GM23338 (cell line): ENCODE measurements around the gene NIPSNAP2. TPM values are rescaled to one million over a fixed set of nuclear protein-coding genes. Genes with fewer than 3 reads are reported as not detected.

Experiments
- ATAC-seq: fragments of 200-7000 bp; cut with Tn5 transposase; 3 replicates; pipeline ENCODE4 v1.9.1; 2020
- DNase-seq: peaks from one replicate; pipeline ENCODE4 v3.0.0-alpha.2; 2015; ENCODE audit warnings: low spot score
- H2AFZ ChIP-seq: fragments of 200-600 bp; sonication (generic); 2 replicates; pipeline ENCODE4 v1.8.0; 2016; ENCODE audit warnings: antibody characterized with exemption, mild to moderate bottlenecking, moderate library complexity
- H3F3A ChIP-seq: fragments of 200-600 bp; sonication (generic); replicated peaks from 2 replicates; pipeline ENCODE4 v1.8.0; 2017; ENCODE audit warnings: antibody characterized with exemption, mixed run types, low read depth
- H3K27ac ChIP-seq: fragments of 200-600 bp; sonication (generic); 2 replicates; pipeline ENCODE4 v1.6.1; 2016; ENCODE audit warnings: low read depth
- H3K27me3 ChIP-seq: fragments of 200-600 bp; sonication (generic); 2 replicates; pipeline ENCODE4 v1.8.0; 2016; ENCODE audit warnings: mild to moderate bottlenecking, mixed run types, moderate library complexity; ENCODE audit not compliant: insufficient read depth
- H3K36me3 ChIP-seq: fragments of 200-600 bp; sonication (generic); 2 replicates; pipeline ENCODE4 v1.8.0; 2016; ENCODE audit warnings: mild to moderate bottlenecking; ENCODE audit not compliant: insufficient read depth
- H3K4me1 ChIP-seq: fragments of 200-600 bp; sonication (generic); 2 replicates; pipeline ENCODE4 v1.8.0; 2016; ENCODE audit warnings: mild to moderate bottlenecking, moderate library complexity; ENCODE audit not compliant: insufficient read depth
- H3K4me2 ChIP-seq: fragments of 200-600 bp; sonication (generic); 2 replicates; pipeline ENCODE4 v1.7.1; 2017; ENCODE audit warnings: mixed run types
- H3K4me3 ChIP-seq: fragments of 200-600 bp; sonication (generic); 2 replicates; pipeline ENCODE4 v1.6.1; 2016; ENCODE audit warnings: mixed run types
- H3K79me2 ChIP-seq: fragments of 200-600 bp; sonication (generic); replicated peaks from 2 replicates; pipeline ENCODE4 v1.8.0; 2017; ENCODE audit warnings: mild to moderate bottlenecking; ENCODE audit not compliant: insufficient read depth
- H3K9me2 ChIP-seq: fragments of 200-600 bp; sonication (generic); 2 replicates; pipeline ENCODE4 v1.8.0; 2017; ENCODE audit not compliant: insufficient read depth
- H4K20me1 ChIP-seq: fragments of 200-600 bp; sonication (generic); replicated peaks from 2 replicates; pipeline ENCODE4 v1.8.0; 2017; ENCODE audit warnings: mild to moderate bottlenecking; ENCODE audit not compliant: insufficient read depth
- H3K27ac Mint-ChIP-seq: 2 replicates; pipeline ENCODE4 v1.8.0; 2020; ENCODE audit warnings: inconsistent platforms, mild to moderate bottlenecking, moderate library complexity, mixed read lengths
- H3K27me3 Mint-ChIP-seq: 3 replicates; pipeline ENCODE4 v1.8.0; 2022; ENCODE audit warnings: low read depth, mild to moderate bottlenecking, moderate library complexity, mixed read lengths, inconsistent platforms; ENCODE audit not compliant: insufficient read depth, poor library complexity
- H3K36me3 Mint-ChIP-seq: 3 replicates; pipeline ENCODE4 v1.8.0; 2021; ENCODE audit warnings: low read depth, mild to moderate bottlenecking, inconsistent platforms, moderate library complexity, mixed read lengths
- H3K4me1 Mint-ChIP-seq: 3 replicates; pipeline ENCODE4 v1.8.0; 2020; ENCODE audit warnings: mild to moderate bottlenecking, inconsistent platforms, mixed read lengths
- H3K4me3 Mint-ChIP-seq: 3 replicates; pipeline ENCODE4 v1.8.0; 2021; ENCODE audit warnings: moderate library complexity, mild to moderate bottlenecking, inconsistent platforms, mixed read lengths
- H3K9me3 Mint-ChIP-seq: 3 replicates; pipeline ENCODE4 v1.8.0; 2020; ENCODE audit warnings: moderate library complexity, mild to moderate bottlenecking, inconsistent platforms, mixed read lengths
- CREB1 ChIP-seq: fragments of 250-450 bp; sonication (Bioruptor Pico); IDR thresholded peaks from 2 replicates; pipeline ENCODE4 v1.5.0; 2020; ENCODE audit warnings: low read depth, mild to moderate bottlenecking, moderate library complexity
- EZH2 ChIP-seq: fragments of 200-600 bp; sonication (generic); IDR thresholded peaks from one replicate; pipeline ENCODE4 v1.8.0; 2017; ENCODE audit warnings: antibody characterized with exemption, mild to moderate bottlenecking, low read depth; ENCODE audit not compliant: unreplicated experiment
- EZH2phosphoT487 ChIP-seq: fragments of 200-600 bp; sonication (generic); IDR thresholded peaks from one replicate; pipeline ENCODE4 v1.8.1; 2018; ENCODE audit warnings: antibody characterized with exemption; ENCODE audit not compliant: unreplicated experiment
- JUNB ChIP-seq: IDR thresholded peaks from one replicate; pipeline ENCODE4 v1.6.1; 2016; ENCODE audit warnings: antibody characterized with exemption; ENCODE audit not compliant: unreplicated experiment
- NANOG ChIP-seq: IDR thresholded peaks from 2 replicates; pipeline ENCODE4 v1.6.1; 2016; ENCODE audit warnings: antibody characterized with exemption, borderline replicate concordance
- POLR2AphosphoS5 ChIP-seq: IDR thresholded peaks from 2 replicates; pipeline ENCODE4 v1.6.1; 2016; ENCODE audit warnings: antibody characterized with exemption, low read depth
- STAT1 ChIP-seq: IDR thresholded peaks from one replicate; pipeline ENCODE4 v1.6.1; 2016; ENCODE audit warnings: antibody characterized with exemption; ENCODE audit not compliant: unreplicated experiment
- ZNF114 ChIP-seq: fragments of 250-450 bp; sonication (Bioruptor Pico); IDR thresholded peaks from 2 replicates; pipeline ENCODE4 v1.5.0; 2020; ENCODE audit warnings: mild to moderate bottlenecking, moderate library complexity
- ZNF331 ChIP-seq: fragments of 250-450 bp; sonication (Bioruptor Pico); IDR thresholded peaks from 2 replicates; pipeline ENCODE4 v1.5.0; 2020; ENCODE audit warnings: low read depth, mild to moderate bottlenecking, moderate library complexity
- polyA plus RNA-seq: library from polyadenylated mRNA; unstranded; fragments of >200 nt; fragmentation: Nextera tagmentation; extraction: Ambion mirVana; gene quantifications from 2 replicates; pipeline ENCODE4 v1.2.1, GENCODE V29; 2016
- total RNA-seq: library from RNA; depleted of rRNA; stranded (reverse); fragments of >200 nt; shearing (Covaris generic); gene quantifications from 2 replicates; pipeline ENCODE4 v1.2.3, GENCODE V29; 2014
- TF ChIP-seq, protein P1 (sequence below): IDR thresholded peaks from one replicate; pipeline ENCODE4 v1.6.1; 2018; ENCODE audit warnings: antibody characterized with exemption; ENCODE audit not compliant: unreplicated experiment
- TF ChIP-seq, protein P2 (sequence below): fragments of 250-450 bp; sonication (Bioruptor Pico); IDR thresholded peaks from 2 replicates; pipeline ENCODE4 v1.5.0; 2020; ENCODE audit warnings: mild to moderate bottlenecking, moderate library complexity
- TF ChIP-seq, protein P3 (sequence below), 2 experiments: fragments of 200-600 bp in 1 of 2; sonication (generic) in 1 of 2; conservative IDR thresholded peaks; 2 replicates each; pipeline versions ENCODE4 v1.5.1 to v1.6.1; 2016 to 2017; ENCODE audit warnings: antibody characterized with exemption in 2 of 2, low read depth in 2 of 2, mild to moderate bottlenecking in 2 of 2, moderate library complexity in 1 of 2
- TF ChIP-seq, protein P4 (sequence below): IDR thresholded peaks from 2 replicates; pipeline ENCODE4 v1.6.1; 2016; ENCODE audit warnings: antibody characterized with exemption

Gene NIPSNAP2
- total and polyA plus RNA-seq, 2 experiments from 2014 or later = 29.8 to 30.5 TPM

DNA sequence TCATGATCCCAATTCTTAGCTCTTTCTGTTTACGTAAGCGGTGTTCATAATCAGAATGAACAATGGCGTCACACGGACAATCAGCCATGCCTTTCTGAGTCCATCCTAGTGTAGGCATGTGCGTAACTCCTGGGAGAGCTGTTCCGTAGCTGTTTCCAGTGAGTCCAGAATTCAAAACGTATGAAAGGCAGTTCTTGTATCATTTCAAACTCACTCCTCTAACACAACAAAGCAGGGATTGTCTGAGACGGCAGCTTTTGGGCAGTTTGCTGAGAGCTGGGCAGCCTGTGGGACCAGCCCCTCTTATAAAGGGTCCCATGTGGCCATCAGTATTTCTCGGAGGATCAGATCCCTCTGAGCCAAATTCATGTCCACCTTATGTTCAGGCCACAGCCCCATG, 43.5 kb downstream of the NIPSNAP2 start:
- Mint-ChIP-seq H3K36me3 (peaks cover 20% of the 10 kb centered on the region; the same call in 2 of the 3 replicates), H3K27ac (no peak overlapping the region), H3K4me3 (no peak overlapping the region), H3K27me3 (peaks cover 15% of the 10 kb centered on the region), H3K9me3 (no peaks in the 10 kb centered on the region; the same call in 2 of the 3 replicates), H3K4me1 (peaks cover 3% of the 10 kb centered on the region; the same call in 1 of the 3 replicates)
- Histone ChIP-seq H3K4me3 (no peak overlapping the region), H3K4me2 (no peak overlapping the region), H3K27ac (no peak overlapping the region), H3F3A (no peaks in the 10 kb centered on the region; the same call in 1 of the 2 replicates), H3K4me1 (no peaks in the 10 kb centered on the region; the same call in 1 of the 2 replicates), H3K9me2 (no peaks in the 10 kb centered on the region), H2AFZ (no peak overlapping the region), H3K36me3 (peaks cover 10% of the 10 kb centered on the region; the same call in 1 of the 2 replicates), H3K79me2 (no peaks in the 10 kb centered on the region), H3K27me3 (no peaks in the 10 kb centered on the region), H4K20me1 (peaks cover 3% of the 10 kb centered on the region; the same call in 1 of the 2 replicates)
- no peak for ATAC-seq
- TF ChIP-seq EZH2 (no peak), ZNF114 (CRISPR knock-in tag) (no peak), ZNF331 (CRISPR knock-in tag) (no peak), JUNB (no peak), POLR2AphosphoS5 (no peak), EZH2phosphoT487 (no peak), CREB1 (CRISPR knock-in tag) (no peak), STAT1 (no peak), NANOG (no peak)
- TF ChIP-seq, protein P1, sequence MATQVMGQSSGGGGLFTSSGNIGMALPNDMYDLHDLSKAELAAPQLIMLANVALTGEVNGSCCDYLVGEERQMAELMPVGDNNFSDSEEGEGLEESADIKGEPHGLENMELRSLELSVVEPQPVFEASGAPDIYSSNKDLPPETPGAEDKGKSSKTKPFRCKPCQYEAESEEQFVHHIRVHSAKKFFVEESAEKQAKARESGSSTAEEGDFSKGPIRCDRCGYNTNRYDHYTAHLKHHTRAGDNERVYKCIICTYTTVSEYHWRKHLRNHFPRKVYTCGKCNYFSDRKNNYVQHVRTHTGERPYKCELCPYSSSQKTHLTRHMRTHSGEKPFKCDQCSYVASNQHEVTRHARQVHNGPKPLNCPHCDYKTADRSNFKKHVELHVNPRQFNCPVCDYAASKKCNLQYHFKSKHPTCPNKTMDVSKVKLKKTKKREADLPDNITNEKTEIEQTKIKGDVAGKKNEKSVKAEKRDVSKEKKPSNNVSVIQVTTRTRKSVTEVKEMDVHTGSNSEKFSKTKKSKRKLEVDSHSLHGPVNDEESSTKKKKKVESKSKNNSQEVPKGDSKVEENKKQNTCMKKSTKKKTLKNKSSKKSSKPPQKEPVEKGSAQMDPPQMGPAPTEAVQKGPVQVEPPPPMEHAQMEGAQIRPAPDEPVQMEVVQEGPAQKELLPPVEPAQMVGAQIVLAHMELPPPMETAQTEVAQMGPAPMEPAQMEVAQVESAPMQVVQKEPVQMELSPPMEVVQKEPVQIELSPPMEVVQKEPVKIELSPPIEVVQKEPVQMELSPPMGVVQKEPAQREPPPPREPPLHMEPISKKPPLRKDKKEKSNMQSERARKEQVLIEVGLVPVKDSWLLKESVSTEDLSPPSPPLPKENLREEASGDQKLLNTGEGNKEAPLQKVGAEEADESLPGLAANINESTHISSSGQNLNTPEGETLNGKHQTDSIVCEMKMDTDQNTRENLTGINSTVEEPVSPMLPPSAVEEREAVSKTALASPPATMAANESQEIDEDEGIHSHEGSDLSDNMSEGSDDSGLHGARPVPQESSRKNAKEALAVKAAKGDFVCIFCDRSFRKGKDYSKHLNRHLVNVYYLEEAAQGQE = no peak
- TF ChIP-seq, protein P2, sequence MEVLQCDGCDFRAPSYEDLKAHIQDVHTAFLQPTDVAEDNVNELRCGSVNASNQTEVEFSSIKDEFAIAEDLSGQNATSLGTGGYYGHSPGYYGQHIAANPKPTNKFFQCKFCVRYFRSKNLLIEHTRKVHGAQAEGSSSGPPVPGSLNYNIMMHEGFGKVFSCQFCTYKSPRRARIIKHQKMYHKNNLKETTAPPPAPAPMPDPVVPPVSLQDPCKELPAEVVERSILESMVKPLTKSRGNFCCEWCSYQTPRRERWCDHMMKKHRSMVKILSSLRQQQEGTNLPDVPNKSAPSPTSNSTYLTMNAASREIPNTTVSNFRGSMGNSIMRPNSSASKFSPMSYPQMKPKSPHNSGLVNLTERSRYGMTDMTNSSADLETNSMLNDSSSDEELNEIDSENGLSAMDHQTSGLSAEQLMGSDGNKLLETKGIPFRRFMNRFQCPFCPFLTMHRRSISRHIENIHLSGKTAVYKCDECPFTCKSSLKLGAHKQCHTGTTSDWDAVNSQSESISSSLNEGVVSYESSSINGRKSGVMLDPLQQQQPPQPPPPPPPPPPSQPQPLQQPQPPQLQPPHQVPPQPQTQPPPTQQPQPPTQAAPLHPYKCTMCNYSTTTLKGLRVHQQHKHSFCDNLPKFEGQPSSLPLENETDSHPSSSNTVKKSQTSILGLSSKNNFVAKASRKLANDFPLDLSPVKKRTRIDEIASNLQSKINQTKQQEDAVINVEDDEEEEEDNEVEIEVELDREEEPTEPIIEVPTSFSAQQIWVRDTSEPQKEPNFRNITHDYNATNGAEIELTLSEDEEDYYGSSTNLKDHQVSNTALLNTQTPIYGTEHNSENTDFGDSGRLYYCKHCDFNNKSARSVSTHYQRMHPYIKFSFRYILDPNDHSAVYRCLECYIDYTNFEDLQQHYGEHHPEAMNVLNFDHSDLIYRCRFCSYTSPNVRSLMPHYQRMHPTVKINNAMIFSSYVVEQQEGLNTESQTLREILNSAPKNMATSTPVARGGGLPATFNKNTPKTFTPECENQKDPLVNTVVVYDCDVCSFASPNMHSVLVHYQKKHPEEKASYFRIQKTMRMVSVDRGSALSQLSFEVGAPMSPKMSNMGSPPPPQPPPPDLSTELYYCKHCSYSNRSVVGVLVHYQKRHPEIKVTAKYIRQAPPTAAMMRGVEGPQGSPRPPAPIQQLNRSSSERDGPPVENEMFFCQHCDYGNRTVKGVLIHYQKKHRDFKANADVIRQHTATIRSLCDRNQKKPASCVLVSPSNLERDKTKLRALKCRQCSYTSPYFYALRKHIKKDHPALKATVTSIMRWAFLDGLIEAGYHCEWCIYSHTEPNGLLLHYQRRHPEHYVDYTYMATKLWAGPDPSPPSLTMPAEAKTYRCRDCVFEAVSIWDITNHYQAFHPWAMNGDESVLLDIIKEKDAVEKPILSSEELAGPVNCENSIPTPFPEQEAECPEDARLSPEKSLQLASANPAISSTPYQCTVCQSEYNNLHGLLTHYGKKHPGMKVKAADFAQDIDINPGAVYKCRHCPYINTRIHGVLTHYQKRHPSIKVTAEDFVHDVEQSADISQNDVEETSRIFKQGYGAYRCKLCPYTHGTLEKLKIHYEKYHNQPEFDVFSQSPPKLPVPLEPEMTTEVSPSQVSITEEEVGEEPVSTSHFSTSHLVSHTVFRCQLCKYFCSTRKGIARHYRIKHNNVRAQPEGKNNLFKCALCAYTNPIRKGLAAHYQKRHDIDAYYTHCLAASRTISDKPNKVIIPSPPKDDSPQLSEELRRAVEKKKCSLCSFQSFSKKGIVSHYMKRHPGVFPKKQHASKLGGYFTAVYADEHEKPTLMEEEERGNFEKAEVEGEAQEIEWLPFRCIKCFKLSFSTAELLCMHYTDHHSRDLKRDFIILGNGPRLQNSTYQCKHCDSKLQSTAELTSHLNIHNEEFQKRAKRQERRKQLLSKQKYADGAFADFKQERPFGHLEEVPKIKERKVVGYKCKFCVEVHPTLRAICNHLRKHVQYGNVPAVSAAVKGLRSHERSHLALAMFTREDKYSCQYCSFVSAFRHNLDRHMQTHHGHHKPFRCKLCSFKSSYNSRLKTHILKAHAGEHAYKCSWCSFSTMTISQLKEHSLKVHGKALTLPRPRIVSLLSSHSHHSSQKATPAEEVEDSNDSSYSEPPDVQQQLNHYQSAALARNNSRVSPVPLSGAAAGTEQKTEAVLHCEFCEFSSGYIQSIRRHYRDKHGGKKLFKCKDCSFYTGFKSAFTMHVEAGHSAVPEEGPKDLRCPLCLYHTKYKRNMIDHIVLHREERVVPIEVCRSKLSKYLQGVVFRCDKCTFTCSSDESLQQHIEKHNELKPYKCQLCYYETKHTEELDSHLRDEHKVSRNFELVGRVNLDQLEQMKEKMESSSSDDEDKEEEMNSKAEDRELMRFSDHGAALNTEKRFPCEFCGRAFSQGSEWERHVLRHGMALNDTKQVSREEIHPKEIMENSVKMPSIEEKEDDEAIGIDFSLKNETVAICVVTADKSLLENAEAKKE (CRISPR knock-in tag) = no peak
- TF ChIP-seq, protein P3, sequence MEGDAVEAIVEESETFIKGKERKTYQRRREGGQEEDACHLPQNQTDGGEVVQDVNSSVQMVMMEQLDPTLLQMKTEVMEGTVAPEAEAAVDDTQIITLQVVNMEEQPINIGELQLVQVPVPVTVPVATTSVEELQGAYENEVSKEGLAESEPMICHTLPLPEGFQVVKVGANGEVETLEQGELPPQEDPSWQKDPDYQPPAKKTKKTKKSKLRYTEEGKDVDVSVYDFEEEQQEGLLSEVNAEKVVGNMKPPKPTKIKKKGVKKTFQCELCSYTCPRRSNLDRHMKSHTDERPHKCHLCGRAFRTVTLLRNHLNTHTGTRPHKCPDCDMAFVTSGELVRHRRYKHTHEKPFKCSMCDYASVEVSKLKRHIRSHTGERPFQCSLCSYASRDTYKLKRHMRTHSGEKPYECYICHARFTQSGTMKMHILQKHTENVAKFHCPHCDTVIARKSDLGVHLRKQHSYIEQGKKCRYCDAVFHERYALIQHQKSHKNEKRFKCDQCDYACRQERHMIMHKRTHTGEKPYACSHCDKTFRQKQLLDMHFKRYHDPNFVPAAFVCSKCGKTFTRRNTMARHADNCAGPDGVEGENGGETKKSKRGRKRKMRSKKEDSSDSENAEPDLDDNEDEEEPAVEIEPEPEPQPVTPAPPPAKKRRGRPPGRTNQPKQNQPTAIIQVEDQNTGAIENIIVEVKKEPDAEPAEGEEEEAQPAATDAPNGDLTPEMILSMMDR (conservative IDR thresholded peaks at IDR 0.05; ENCODE audit: low read depth in 2 of 2) = no peak
- TF ChIP-seq, protein P4, sequence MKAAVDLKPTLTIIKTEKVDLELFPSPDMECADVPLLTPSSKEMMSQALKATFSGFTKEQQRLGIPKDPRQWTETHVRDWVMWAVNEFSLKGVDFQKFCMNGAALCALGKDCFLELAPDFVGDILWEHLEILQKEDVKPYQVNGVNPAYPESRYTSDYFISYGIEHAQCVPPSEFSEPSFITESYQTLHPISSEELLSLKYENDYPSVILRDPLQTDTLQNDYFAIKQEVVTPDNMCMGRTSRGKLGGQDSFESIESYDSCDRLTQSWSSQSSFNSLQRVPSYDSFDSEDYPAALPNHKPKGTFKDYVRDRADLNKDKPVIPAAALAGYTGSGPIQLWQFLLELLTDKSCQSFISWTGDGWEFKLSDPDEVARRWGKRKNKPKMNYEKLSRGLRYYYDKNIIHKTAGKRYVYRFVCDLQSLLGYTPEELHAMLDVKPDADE = no peak
- DNase-seq = no peak
